OCI-LY3 (cell line): Measurements from ENCODE around the gene DERA.

Source experiments
- H2AFZ ChIP-seq: fragments of 200-600, 300-600 bp; shearing (Covaris generic); 2 replicates; pipeline ENCODE4 v1.6.0; 2014; ENCODE audit warnings: antibody characterized with exemption, low read depth, low read length
- H3K27ac ChIP-seq: fragments of 200-600, 300-600 bp; sonication (generic); 2 replicates; pipeline ENCODE4 v1.5.1; 2014; ENCODE audit warnings: mild to moderate bottlenecking, low read length, moderate library complexity, mixed read lengths
- H3K27me3 ChIP-seq: fragments of 200-600, 300-600 bp; sonication (generic); 2 replicates; pipeline ENCODE4 v1.6.1; 2014; ENCODE audit warnings: low read depth, low read length, mixed read lengths
- H3K36me3 ChIP-seq: fragments of 200-600, 300-600 bp; sonication (generic); replicated peaks from 2 replicates; pipeline ENCODE3; 2014; ENCODE audit warnings: low read depth, low read length, mixed read lengths
- H3K4me1 ChIP-seq: fragments of 300-600, 200-600 bp; sonication (generic); 2 replicates; pipeline ENCODE4 v1.6.1; 2014; ENCODE audit warnings: low read length, mixed read lengths
- H3K4me2 ChIP-seq: fragments of 200-600, 300-600 bp; sonication (generic); 2 replicates; pipeline ENCODE4 v1.6.1; 2014; ENCODE audit warnings: low read length, mixed read lengths
- H3K4me3 ChIP-seq: fragments of 300-600, 200-600 bp; sonication (generic); 2 replicates; pipeline ENCODE4 v1.5.1; 2014; ENCODE audit warnings: antibody characterized with exemption, mild to moderate bottlenecking, low read length, moderate library complexity
- H3K79me2 ChIP-seq: fragments of 300-600, 200-600 bp; shearing (Covaris generic); 2 replicates; pipeline ENCODE4 v1.6.1; 2014; ENCODE audit warnings: mild to moderate bottlenecking, low read length, mixed read lengths
- H3K9ac ChIP-seq: fragments of 300-600, 200-600 bp; shearing (Covaris generic); 2 replicates; pipeline ENCODE4 v1.6.0; 2014; ENCODE audit warnings: mild to moderate bottlenecking, low read length, moderate library complexity
- H3K9me3 ChIP-seq: fragments of 200-600, 300-600 bp; shearing (Covaris generic); 2 replicates; pipeline ENCODE4 v1.6.1; 2014; ENCODE audit warnings: low read length, mixed read lengths; ENCODE audit not compliant: insufficient read depth
- H4K20me1 ChIP-seq: fragments of 200-600, 300-600 bp; sonication (generic); 2 replicates; pipeline ENCODE4 v1.6.1; 2016; ENCODE audit warnings: low read length, mixed read lengths; ENCODE audit not compliant: insufficient read depth
- EZH2phosphoT487 ChIP-seq: fragments of 200-600 bp; shearing (Covaris generic); IDR thresholded peaks from 2 replicates; pipeline ENCODE4 v1.6.1; 2018; ENCODE audit warnings: antibody characterized with exemption, mixed run types, low read depth
- TF ChIP-seq, protein P1 (sequence below): fragments of 200-600, 300-600 bp; sonication (generic); IDR thresholded peaks from 2 replicates; pipeline ENCODE4 v1.5.1; 2014; ENCODE audit warnings: antibody characterized with exemption, low read length, low read depth

The DERA gene

DNA sequence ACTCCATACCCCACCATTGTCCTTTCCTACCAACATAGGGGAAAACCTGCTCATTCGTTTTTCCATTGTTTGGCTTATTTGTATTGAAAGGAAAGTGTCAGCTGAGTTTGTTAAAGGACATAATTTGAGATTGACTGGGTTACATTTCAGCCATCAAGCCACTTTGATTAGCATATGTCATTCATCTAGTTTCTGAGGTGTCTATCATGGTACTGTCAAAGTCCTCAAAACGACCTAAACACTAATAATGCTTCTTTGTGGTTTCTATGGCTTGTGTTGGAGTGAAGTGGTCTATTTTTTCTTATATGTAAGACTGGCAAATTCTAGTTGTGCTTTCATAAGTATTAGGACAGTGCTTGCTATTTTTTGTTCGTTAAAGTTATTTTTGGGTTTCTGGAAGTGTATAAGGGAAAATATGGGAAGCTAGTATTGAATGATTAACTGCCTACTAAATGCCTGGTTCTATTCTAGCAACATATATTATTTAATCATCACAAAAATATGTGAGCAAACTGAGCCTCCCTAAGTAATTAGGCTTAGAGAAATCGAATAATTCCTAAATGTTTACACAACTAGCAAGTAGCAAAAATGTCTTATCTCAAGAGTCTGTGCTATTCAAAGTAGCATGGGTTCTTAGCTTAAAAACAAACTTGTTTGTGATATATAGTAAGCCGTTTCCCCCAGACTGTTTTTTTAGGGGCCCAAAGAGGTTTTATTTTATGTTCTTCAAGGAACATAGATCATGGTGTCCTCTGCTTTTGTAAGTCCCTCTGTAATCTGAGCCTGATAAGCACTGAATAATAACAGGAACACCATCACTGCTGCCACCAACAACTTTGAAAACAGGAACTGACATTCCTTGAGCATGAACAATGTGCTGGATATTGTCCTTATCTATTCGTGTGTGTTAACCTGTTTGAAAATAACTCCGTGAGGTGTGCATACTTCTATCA is 67.1 kb downstream of the DERA start:
- H3K9me3 ChIP-seq = no peaks in the 10 kb centered on the region
- H3K27ac ChIP-seq = no peak overlapping the region
- no peak overlapping the region for H3K9ac ChIP-seq
- H3K4me2 ChIP-seq = no peak overlapping the region
- H3K79me2 ChIP-seq = no peaks in the 10 kb centered on the region
- no peaks in the 10 kb centered on the region for H3K36me3 ChIP-seq
- TF ChIP-seq, protein P1, sequence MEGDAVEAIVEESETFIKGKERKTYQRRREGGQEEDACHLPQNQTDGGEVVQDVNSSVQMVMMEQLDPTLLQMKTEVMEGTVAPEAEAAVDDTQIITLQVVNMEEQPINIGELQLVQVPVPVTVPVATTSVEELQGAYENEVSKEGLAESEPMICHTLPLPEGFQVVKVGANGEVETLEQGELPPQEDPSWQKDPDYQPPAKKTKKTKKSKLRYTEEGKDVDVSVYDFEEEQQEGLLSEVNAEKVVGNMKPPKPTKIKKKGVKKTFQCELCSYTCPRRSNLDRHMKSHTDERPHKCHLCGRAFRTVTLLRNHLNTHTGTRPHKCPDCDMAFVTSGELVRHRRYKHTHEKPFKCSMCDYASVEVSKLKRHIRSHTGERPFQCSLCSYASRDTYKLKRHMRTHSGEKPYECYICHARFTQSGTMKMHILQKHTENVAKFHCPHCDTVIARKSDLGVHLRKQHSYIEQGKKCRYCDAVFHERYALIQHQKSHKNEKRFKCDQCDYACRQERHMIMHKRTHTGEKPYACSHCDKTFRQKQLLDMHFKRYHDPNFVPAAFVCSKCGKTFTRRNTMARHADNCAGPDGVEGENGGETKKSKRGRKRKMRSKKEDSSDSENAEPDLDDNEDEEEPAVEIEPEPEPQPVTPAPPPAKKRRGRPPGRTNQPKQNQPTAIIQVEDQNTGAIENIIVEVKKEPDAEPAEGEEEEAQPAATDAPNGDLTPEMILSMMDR = no peak
- TF ChIP-seq EZH2phosphoT487 = no peak
- no peaks in the 10 kb centered on the region for H3K4me1 ChIP-seq
- H3K4me3 ChIP-seq = no peak overlapping the region
- no peaks in the 10 kb centered on the region for H4K20me1 ChIP-seq
- H3K27me3 ChIP-seq = no peaks in the 10 kb centered on the region
- no peak overlapping the region for H2AFZ ChIP-seq

DNA sequence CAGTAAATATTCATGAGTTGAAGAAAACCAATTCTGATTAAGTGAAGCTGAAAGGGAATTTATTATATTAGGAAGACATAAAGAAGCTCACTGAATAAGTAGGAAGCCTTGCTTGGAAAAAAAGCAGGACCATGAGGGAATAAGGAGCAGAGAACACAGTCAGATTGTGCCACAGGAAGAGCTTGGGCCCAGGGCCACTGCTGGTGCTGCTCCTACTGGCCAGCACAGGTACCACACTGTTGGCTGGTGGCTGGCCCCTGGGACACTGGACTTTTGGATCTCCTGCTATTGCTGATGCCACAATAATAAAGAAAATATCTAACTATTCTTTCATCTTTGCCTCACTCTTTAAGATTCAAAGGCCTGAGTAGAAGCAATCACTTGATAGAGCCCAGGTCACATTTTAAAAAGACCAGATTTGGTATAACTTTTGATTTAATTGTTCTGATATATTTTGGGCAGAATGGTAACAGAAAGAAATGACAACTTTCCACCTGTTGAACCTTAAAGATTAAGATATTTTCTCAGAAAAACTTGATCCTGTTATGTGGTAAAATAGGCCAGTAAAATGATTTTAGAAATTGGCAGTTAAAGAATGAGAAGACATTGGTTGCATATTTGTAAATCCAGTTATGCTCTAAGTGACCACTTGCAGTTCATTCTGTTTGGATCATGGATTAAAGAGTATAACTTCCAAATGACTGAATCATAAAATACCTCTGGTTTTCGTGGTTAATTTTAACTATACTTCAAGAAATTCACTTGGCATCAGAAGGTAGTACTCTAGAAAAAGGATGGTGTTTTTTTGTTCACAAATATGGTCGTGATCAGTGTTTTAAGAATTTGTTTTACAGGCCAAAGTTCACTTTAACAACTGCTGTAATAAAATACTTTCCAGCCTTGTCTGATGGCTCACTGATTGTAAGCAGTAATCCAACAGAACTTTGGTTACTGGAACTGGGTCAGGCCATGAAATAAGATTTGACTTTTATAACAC is 68.3 kb downstream of the DERA start:
- Histone ChIP-seq H3K36me3 (no peaks in the 10 kb centered on the region), H2AFZ (no peak overlapping the region), H3K27me3 (no peaks in the 10 kb centered on the region), H3K4me3 (no peak overlapping the region), H3K27ac (no peak overlapping the region), H3K9ac (no peak overlapping the region), H3K79me2 (no peaks in the 10 kb centered on the region), H3K4me1 (no peaks in the 10 kb centered on the region), H3K4me2 (no peak overlapping the region), H4K20me1 (no peaks in the 10 kb centered on the region), H3K9me3 (no peaks in the 10 kb centered on the region)
- TF ChIP-seq EZH2phosphoT487 = no peak
- TF ChIP-seq, protein P1 = peak; percentile 23; the same call in 1 of the 2 replicates

DNA sequence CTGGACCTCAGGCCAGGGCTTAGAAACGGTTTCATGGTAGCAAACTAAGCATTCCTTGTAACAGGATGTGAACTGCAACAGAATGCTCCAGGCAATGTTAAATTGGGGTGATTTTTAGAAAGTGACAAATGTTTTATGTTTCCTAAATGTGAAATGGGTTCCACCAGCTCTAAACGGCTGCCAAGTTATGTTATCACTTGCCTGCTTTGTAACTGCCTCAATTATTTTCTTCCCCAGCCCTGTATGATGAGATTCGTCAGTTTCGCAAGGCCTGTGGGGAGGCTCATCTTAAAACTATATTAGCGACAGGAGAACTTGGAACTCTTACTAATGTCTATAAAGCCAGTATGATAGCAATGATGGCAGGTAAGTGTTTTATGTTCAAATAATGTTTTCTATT is 70.9 kb downstream of the DERA start:
- H4K20me1 ChIP-seq = 0 out of 2 replicates have a peak, but pooled peaks cover 3% of the 10 kb centered on the region
- H3K4me2 ChIP-seq = no peak overlapping the region
- H3K79me2 ChIP-seq = no peaks in the 10 kb centered on the region
- no peaks in the 10 kb centered on the region for H3K36me3 ChIP-seq
- H3K27me3 ChIP-seq = no peaks in the 10 kb centered on the region
- H3K27ac ChIP-seq = no peak overlapping the region
- H3K9me3 ChIP-seq = no peaks in the 10 kb centered on the region
- H3K4me3 ChIP-seq = no peak overlapping the region
- TF ChIP-seq, protein P1 = no peak
- no peak for TF ChIP-seq EZH2phosphoT487
- H3K9ac ChIP-seq = no peak overlapping the region
- no peak overlapping the region for H2AFZ ChIP-seq
- H3K4me1 ChIP-seq = peaks cover 6% of the 10 kb centered on the region
